ENCODE data around the gene MRPS11.
"Not testable (repeated sequence)": the region's sequence is repeated elsewhere in the genome, so short reads cannot be mapped to it uniquely, and the experiment has no call there.

MRPS11 gene

DNA sequence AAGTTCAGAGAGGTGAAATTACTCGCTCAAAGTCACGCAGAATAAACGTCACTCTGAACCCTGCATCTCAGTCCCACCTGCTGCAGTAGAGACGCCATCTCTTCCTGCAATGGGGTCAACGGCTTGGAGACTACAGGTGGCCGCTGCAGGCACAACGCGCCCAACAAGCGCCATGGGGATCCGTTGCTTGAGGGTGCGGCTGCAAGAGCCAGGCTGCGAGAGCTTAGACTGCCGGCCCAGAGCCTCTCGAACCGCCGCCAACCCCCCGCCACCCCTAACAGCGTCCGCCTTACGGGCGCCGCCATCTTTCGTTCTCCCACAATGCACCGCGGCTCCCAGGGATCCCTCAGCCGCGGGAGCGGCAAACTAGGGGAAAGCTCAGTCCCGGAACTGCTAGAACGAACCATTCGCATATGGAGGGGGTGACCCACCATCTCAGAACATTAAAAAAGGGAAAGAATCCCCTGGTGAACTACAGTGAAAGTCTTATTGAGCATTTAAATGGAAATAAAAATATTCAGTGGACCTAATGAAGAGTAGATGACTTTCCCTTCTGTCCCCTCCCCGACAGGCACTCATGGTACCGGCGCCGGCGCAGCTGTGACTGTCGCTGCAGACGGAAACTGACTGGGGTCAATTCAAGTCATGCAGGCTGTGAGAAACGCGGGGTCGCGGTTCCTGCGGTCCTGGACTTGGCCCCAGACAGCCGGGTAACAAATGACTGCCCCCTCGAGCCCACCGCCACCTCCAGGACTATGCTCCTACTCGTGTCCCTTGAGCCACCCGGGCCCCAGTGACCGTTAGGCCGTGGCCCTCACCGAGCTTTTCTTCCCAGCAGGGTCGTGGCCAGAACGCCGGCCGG lies at the start of gene MRPS11, which contains the start of gene MRPL46:
MRPS11 (plus strand) TSS at position 636 of the 862 bp plus-strand sequence; CDS start at position 646, 10 bp downstream.
MRPL46 (minus strand) TSS at position 316 of the 862 bp plus-strand sequence; CDS start at position 305, 11 bp downstream.
- DNase-seq (ENCODE audit: low read depth in 3 of 3): peak; percentile 80 to 87 (median 86)

DNA sequence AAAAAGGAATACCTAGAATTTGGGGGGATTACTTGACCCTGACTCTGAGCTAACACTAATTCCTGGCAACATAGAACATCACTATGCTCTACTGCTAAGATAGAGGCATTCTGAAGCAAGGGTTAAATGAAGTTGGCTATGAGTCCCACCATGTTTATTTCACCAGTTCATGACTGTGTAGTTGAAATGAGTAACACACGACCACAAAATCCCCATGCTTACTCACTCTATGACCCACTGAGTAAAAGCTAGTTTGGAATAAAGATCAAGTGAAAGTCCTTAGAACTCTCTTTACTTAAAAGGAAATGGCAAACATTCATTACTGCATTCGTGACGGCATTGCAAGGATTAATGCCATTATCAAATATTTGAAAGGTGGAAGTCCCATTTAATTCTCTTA lies 47.7 kb upstream of the MRPS11 start:
- DNase-seq (ENCODE audit: low read depth in 3 of 3): no peak

DNA sequence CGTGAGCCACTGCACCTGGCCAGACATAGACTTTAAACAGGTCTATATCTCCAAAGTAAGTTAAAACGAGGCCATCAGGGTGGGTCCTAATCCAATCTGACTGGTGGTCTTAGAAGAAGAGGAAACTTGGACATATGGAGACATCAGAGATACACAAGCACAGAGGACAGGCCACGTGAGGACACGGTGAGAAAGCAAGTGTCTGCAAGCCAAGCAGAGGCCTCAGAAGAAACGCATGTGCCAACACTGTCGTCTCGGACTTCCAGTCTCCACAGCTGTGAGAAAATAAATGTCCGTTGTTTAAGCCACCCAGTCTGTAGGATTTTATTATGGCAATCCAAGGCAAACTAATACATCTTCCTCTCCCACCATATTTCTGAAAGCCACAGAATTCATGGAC lies 44.2 kb upstream of the MRPS11 start:
- no peak for DNase-seq (ENCODE audit: low read depth in 3 of 3)

DNA sequence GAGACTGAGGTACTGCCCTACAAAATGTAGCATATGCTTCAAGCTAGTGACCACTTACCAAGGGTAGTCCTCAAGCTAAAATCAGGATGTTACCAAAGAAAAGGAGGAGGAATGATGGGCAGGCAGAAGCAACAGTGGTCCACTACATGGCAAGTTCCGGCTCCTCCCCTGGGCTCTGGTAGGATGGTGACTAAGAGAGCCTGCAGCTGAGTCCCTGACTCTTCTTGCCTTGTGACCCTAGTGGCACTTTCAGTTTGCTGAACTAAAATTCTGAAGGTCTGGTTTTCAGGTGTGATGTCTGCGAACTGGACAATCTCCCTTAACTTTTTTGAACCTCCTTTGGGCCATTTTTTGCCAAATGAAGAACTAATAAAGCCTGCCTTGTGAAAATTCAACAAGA lies 41.2 kb upstream of the MRPS11 start:
- no peak for DNase-seq (ENCODE audit: low read depth in 3 of 3)

DNA sequence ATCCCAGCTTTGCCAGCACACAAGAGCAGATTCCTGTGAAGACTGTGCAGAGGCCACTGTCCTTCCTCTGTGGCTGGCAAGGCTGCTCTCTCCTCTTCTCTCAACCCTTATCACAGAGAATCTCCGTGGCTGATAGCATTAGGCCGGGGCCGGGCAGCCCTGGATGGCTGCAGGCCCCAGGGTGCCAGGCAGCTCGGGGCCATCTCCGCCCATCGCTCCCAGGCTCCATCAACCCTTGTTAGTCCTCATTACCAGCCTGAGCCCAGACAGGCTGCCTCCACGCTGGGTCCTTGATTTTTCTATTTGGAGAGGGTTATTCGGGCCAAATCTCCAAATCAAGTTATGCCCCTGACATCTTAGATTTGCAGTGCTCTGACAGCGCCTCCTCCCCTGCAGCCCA lies 39.5 kb upstream of the MRPS11 start:
- DNase-seq (ENCODE audit: low read depth in 3 of 3): no peak

DNA sequence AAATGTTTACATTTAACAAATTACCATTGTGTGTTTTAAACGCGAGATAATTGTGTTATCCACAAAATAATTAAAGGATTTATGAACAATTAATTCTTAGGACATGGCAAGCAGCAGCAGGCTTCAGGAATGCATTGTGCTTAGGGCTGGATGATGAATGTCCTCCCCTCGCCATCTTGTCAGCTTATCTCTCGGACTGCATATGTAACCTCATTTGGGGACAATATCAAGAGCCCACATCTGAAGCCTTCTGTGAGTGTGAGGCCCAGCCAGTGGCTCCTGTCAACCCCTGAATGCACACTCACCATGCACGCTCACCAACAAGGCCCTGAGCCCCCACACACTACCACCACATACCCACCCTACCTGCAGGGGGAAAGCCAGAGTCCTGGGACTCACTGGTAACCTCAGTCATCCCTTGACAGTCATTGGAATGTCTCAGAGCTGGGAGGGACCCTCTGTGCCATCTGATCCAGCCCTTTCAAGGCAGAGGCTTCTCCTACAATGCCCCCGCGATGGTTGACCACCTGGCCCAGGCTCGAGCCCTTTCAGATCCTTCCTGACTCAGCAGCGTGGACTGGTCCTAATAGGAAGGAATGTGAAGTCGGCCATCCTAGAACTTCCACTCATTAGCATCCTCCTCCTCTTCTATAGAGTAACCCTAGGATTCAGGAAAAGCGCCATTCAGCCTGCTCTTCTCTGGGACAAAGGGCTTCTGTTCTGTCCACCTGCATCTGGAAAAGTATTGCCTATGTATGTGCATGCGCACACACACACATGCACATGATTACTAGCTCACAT lies 38.5 kb upstream of the MRPS11 start:
- no peak for DNase-seq (ENCODE audit: low read depth in 3 of 3)

DNA sequence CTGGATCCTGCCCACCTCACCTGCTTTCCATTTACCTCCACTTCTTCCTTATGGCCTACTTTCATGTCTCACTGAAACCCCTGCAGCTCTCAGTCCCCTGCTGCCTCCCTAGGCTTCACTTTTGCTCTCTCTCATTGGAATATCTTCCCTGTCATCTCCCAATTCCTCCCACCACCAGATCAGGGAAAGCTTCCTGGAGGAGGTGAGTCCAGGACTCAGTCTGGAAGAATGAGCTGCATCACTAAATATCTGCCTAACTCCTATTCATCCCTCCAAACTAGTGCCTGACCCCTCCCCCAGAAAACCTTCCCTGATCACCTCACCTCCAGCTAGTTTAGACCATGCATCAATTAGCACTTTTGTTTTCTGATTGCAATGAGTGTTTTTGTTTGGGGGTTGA lies 37.5 kb upstream of the MRPS11 start:
- DNase-seq (ENCODE audit: low read depth in 3 of 3): no peak

DNA sequence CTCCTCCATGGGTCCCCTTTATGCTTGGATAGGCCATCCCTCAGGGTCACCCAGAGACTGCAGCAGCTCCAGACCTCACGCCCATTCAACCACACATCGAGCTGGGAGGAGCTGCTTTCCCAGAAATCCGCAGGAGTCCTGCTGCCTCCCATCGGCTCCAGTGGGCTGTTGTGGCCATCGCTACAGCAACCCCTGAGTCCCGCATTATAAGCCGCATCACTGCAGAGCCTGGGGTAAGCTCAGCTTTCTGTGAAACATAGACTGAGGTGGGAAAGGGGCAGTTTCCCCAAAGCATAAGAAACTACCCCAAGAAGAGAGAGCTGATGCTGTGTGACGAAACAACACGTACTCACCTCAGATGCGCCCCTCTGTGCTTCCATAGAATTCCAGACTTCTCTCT lies 36.1 kb upstream of the MRPS11 start:
- no peak for DNase-seq (ENCODE audit: low read depth in 3 of 3)

DNA sequence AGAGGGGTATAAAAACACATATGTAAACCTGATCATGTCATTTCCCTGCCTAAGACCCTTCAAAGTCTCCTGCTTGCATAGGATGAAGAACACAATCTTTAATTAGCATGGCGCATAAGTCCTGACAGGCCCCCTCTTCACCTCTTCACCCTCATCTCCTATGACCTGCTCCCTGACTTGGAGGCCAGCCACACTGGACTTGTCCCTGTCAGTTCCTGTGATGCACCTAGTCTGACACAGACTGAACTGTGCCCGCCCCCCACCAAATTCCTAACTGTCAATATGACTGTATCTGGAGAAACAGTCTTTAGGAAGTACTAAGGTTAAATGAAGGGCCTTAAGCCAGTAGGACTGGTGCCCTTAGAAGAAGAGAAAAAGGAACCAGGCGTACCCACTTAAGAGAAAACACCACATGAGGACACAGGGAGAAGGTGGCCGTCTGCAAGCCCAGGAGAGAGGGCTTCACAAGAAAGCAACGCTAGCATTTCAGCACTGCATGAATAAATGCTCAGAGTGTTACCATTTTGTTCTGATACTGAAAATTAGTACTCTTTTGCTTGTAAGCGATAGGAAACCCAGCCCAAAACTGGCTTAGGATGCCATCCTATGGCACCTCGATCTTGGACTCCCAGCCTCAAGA lies 34.3 kb upstream of the MRPS11 start:
- no peak for DNase-seq (ENCODE audit: low read depth in 3 of 3)

DNA sequence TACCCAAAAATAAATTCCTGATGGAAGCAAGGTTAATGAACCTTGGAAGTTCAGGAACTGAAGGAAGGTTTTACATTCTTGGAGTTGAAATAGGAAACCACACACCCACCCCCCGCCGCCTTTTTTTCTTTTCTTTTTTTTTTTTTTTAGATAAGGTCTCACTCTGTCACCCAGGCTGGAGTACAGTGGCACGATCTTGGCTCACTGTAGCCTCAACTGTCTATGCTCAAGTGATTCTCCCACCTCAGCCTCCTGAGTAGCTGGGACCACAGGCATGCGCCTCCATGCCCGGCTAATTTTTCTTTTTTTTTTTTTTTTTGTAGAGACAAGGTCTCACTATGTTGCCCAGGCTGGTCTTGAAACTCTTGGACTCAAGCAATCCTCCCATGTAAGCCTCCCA lies 33.4 kb upstream of the MRPS11 start:
- DNase-seq (ENCODE audit: low read depth in 3 of 3): not testable (repeated sequence)

DNA sequence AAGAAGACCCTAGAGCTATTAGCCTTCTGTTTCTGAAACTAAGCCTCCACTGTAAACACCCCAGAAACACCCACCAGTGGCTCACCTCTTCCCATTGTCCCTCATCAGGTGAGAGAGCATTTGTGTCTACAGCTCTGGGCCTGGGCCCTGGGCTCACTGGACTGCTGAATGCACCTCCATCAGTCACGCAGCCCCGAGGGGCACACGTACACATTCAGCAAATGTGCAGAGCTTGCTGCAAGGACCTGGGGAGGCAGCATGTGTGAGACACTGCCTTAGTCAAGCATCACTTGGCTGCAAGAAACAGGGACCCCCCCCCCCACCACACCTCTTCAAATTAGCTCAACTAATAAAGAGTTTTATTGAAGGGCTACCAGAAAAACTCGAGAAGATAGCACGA lies 29.3 kb upstream of the MRPS11 start:
- no peak for DNase-seq (ENCODE audit: low read depth in 3 of 3)

DNA sequence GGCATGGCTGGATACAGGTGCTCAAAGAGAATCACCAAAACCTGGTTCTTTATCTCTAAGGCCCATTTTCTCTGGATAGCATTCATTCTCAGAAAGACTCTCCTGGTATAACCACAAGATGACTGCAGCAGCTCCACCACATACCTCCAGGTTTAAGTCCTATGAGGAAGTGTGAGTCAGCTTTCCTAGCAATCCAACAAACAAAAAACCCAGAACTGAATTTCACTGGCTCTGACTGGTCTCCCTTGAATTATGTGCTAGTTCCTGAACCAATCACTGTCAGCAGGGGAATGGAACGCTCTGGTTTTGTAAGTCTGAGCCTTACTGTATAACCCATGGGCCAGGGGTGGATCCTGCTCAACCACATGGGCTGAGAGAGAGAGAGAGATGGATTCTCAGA lies 27.5 kb upstream of the MRPS11 start:
- DNase-seq (ENCODE audit: low read depth in 3 of 3): no peak

DNA sequence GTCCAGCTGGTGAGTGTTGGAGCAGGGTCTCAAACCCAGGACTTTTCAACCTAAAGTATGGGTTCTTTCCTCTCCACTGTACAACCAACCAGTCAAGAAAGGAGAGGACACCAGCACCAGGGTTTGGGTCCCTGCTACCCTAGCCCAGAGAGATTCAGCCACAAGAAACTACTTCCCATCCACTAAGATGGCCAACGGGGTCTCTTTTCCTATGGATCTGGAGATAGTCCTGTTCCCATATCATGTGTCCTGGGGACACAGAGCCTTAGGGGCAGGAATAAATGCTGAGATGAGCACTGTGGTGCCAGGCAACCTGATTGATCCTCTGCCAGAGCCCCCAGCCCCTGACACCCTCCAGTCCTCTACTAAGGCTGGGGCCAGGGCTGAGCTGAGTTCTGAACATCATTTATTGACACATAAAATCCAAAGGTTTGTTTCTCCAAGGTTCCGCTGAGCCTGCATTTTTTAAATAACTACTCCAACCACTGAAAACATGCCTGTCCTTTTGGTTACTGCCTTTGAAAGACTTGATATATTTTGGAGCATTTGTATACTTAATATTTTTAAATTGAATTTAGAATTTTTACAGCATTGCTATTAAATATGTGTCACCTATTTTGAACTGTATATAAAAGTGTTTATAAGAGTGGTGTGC lies 26.3 kb upstream of the MRPS11 start:
- DNase-seq (ENCODE audit: low read depth in 3 of 3): no peak

DNA sequence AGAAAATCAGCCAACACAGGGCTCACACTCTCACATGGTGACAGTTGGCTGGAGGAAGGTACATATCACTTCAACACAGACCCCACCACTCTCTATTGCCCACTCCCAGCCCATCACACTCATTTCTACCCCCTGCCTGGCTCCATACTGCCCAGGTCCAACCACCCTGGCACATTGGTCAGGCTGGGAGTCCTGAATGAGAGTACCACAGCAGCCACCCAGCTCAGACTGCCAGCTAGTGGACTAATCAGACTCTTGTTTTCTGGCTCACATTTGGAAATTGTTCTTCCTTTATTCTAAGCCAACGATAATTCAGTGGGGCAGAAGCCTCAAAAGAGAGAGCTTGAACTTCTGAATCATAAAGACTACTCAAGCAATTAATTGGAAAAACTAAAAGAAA lies 20.3 kb upstream of the MRPS11 start:
- DNase-seq (ENCODE audit: low read depth in 3 of 3): no peak

DNA sequence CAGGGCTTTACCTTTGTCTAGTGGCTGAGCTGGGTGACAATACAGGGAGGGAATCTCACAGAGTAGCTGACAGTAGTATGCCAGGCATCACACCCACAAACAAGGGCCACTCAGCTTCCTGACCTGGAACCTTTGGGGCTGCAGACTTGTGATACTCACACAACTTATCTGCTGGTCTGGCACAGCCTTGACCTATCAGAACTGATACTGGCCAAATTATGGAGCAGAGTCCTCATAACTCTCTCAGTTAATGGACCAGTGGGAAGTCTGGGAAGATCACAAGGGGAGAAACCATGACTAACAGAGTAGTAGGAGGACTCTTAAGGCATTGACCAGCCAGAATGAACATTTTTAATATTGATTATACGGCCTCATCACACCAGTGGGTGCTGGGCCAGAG lies 19.8 kb upstream of the MRPS11 start:
- no peak for DNase-seq (ENCODE audit: low read depth in 3 of 3)

DNA sequence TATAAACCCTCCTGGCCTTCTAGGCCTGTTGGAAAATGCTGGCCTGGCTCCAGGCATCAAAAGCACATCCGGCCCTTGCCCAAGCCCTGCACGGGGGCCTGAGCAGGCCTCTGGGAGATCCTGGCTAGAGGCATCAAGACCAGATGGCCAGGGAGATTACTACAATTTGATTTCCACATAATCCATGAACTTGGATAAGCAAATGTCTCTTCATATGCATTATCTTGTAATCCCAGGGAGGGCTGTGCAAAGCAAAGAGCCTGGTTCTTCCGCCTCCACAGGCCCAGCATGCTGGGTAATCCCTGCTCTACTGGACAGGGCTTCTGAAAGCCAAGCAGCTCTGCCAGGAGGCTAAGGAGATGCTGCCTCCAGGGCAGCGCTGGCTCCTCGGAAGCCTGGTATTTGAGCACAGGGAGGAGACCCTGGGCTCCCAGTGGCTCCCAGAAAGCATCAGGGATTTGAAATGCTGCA lies 18.5 kb upstream of the MRPS11 start:
- DNase-seq (ENCODE audit: low read depth in 3 of 3): no peak

DNA sequence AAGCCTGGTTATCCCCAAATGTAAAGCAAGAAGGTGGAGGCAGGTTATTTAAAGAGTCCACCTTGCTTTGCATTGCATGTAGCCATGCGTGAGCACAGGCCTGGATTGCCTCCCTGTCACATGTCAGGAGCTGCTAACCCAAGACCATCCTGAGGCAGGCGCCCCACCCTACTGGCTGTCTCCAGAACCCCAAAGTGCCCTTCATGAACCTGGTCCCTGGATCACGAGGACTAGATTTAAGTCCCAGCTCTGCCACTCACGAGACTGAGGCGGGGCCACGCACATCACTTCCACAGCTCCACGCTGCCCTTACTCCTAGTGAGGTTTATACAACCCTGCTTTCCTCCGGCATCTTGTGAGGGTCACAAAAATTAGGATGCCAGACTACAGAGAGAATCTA lies 17.9 kb upstream of the MRPS11 start:
- DNase-seq (ENCODE audit: low read depth in 3 of 3): no peak

DNA sequence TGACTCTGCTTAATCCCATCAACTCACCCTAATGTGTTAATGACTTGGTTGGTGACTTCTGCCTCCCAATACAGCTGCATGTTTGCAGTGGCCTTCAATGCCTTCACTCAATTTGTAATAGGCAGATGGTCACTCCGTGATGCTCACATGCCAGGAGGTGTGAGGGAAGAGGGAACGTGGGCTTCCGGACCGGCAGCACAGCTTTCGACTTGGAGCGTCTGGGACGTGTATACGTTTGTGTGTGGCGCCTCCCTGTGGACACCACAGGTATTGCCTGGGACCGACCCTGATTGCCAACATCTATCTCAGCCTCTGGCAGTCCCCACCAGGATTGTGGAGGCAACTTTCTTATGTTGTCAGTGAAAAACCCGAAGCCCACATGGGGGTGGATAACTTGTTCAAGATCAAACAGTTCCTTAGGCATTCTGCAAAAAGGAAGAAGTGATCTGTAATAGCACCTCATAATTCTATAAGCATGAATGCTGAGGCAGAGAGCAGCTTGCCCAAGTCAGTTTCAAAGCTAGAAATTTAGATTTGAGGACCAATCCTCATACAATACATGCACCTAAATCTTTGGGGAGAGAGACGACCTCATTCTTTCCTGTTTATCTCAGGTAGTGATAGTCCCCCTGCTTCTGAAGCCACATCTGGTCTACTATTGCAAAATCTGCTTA lies 17.2 kb upstream of the MRPS11 start:
- DNase-seq (ENCODE audit: low read depth in 3 of 3): peak; percentile 30 to 81 (median 51)

DNA sequence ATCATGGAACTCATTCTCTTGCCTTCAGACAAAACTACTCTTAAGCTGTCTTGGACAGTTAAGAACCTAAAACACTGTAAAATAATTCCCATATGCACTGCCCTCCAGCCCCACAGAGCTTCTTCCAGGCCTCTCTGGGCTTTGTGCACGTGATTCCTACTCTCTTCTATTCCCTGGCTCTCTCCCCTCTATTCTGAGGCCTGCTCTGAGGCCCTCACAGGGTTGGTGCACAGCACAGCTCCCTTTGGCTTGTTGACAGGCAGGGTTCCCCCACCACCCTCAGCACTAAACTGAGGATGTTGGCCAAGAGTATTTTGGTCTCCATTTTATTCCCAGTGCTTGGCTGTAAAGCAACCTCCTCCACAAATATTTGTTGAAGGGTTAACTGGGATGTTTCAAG lies 13.9 kb upstream of the MRPS11 start:
- DNase-seq (ENCODE audit: low read depth in 3 of 3): no peak

DNA sequence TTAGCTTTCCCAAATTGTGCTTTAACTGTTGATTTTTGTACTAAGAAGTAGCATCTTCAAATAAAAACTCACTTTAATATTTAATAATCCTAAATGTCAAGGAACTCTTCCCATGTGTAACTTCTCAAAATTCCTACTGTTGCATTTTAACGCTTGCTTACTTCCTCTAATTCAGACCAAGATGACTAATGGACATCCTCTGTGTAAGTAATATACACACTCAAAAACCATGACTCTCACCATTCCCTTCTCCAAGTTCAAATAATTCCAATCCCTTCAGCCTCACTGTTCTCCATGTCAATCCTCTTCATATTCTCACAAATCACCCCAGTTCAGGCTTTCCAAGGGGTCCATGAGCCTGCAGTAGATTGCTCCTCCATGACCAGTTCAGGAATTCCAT lies 13.3 kb upstream of the MRPS11 start:
- no peak for DNase-seq (ENCODE audit: low read depth in 3 of 3)

All from stimulated activated CD4-positive, alpha-beta T cell treated with anti-CD3 and anti-CD28 coated beads, TNF-alpha, amount 100 ng/mL, for 24 hours (primary cell).